SK-N-SH treated with all-trans-retinoic acid at 6 μM for 48 hours (cell line): Measurements from ENCODE around the gene ABL2.

Experiments used
- CREB5 ChIP-seq: fragments of 250-450 bp; sonication (Bioruptor Pico); IDR thresholded peaks from 2 replicates; pipeline ENCODE4 v1.5.1; 2020; ENCODE audit warnings: low read depth, mild to moderate bottlenecking, moderate library complexity
- CSDC2 ChIP-seq: fragments of 250-450 bp; sonication (Bioruptor Pico); IDR thresholded peaks from 2 replicates; pipeline ENCODE4 v1.5.0; 2020; ENCODE audit warnings: mild to moderate bottlenecking, moderate library complexity
- ISL1 ChIP-seq: fragments of 250-450 bp; sonication (Bioruptor Pico); IDR thresholded peaks from 2 replicates; pipeline ENCODE4 v2.1.2; 2022; ENCODE audit warnings: mild to moderate bottlenecking, moderate library complexity
- OSR1 ChIP-seq: fragments of 250-450 bp; sonication (Bioruptor Pico); IDR thresholded peaks from 2 replicates; pipeline ENCODE4 v1.8.0; 2022; ENCODE audit warnings: moderate library complexity, mild to moderate bottlenecking, inconsistent platforms
- ZC3H10 ChIP-seq: fragments of 250-450 bp; sonication (Bioruptor Pico); IDR thresholded peaks from 2 replicates; pipeline ENCODE4 v1.5.1; 2021; ENCODE audit warnings: mild to moderate bottlenecking, moderate library complexity
- ZFP3 ChIP-seq: fragments of 250-450 bp; sonication (Bioruptor Pico); IDR thresholded peaks from 2 replicates; pipeline ENCODE4 v1.5.0; 2020; ENCODE audit warnings: mild to moderate bottlenecking, moderate library complexity
- ZFP30 ChIP-seq: fragments of 450-650 bp; formaldehyde crosslinking; IDR thresholded peaks from 2 replicates; pipeline ENCODE4 v1.5.0; 2022; ENCODE audit warnings: mild to moderate bottlenecking, moderate library complexity
- ZNF70 ChIP-seq: fragments of 450-650 bp; formaldehyde crosslinking; IDR thresholded peaks from 2 replicates; pipeline ENCODE4 v1.5.0; 2020; ENCODE audit warnings: mild to moderate bottlenecking, moderate library complexity
- TF ChIP-seq, protein P1 (sequence below): fragments of 250-450 bp; sonication (Bioruptor Pico); IDR thresholded peaks from 2 replicates; pipeline ENCODE4 v1.8.0; 2020; ENCODE audit warnings: mild to moderate bottlenecking, moderate library complexity, borderline replicate concordance

- TF ChIP-seq ZNF70 (CRISPR knock-in tag): no peak
- peak; percentile 48; the same call in 1 of the 2 replicates for TF ChIP-seq OSR1 (CRISPR knock-in tag)
- TF ChIP-seq CREB5: no peak
- no peak for TF ChIP-seq ZFP30 (CRISPR knock-in tag)
- TF ChIP-seq ISL1 (CRISPR knock-in tag): no peak
- no peak for TF ChIP-seq ZC3H10 (CRISPR knock-in tag)
- no peak for TF ChIP-seq CSDC2
- TF ChIP-seq ZFP3 (CRISPR knock-in tag): no peak
- TF ChIP-seq, protein P1, sequence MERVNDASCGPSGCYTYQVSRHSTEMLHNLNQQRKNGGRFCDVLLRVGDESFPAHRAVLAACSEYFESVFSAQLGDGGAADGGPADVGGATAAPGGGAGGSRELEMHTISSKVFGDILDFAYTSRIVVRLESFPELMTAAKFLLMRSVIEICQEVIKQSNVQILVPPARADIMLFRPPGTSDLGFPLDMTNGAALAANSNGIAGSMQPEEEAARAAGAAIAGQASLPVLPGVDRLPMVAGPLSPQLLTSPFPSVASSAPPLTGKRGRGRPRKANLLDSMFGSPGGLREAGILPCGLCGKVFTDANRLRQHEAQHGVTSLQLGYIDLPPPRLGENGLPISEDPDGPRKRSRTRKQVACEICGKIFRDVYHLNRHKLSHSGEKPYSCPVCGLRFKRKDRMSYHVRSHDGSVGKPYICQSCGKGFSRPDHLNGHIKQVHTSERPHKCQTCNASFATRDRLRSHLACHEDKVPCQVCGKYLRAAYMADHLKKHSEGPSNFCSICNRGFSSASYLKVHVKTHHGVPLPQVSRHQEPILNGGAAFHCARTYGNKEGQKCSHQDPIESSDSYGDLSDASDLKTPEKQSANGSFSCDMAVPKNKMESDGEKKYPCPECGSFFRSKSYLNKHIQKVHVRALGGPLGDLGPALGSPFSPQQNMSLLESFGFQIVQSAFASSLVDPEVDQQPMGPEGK (CRISPR knock-in tag): no peak
These were observed 5.4 kb upstream of the ABL2 start for GRCh38 chr1:179234863-179235262.
